HEK293 (cell line): ENCODE results near the gene NAGLU.

Source experiments
- CTCF ChIA-PET: fragments of 350-600 bp; formaldehyde crosslinking; extraction: SDS; loops from one replicate; lab custom pipeline; 2021; ENCODE audit warnings: antibody characterized with exemption; lab: Yijun Ruan, JAX
- POLR2A ChIA-PET: fragments of 300-600 bp; formaldehyde crosslinking; extraction: SDS; loops from one replicate; lab custom pipeline; 2020; ENCODE audit warnings: antibody characterized with exemption, inconsistent platforms; lab: Yijun Ruan, JAX
- H3K27ac ChIP-seq: fragments of 200-500 bp; sonication (Bioruptor generic); 2 replicates; pipeline ENCODE4 v1.5.1; 2014; ENCODE audit warnings: low read depth, low read length, control low read depth, inconsistent platforms; ENCODE audit errors: extremely low read depth
- H3K36me3 ChIP-seq, 2 experiments: fragments of 200-500 bp in 1 of 2; sonication (Bioruptor generic) in 1 of 2; 1 replicate in 1 of 2; 2 replicates in 1 of 2; pipeline ENCODE4 v1.5.1; 2014 to 2017; ENCODE audit warnings: inconsistent platforms in 2 of 2, low read length in 2 of 2; ENCODE audit not compliant: control insufficient read depth in 2 of 2, insufficient read depth in 1 of 2
- H3K4me1 ChIP-seq: fragments of 200-500 bp; sonication (Bioruptor generic); 2 replicates; pipeline ENCODE4 v1.5.1; 2014; ENCODE audit warnings: mild to moderate bottlenecking, low read length, inconsistent platforms; ENCODE audit not compliant: control insufficient read depth, insufficient read depth
- H3K4me3 ChIP-seq: 2 replicates; pipeline ENCODE4 v1.5.1; 2011; ENCODE audit warnings: low read depth, mild to moderate bottlenecking, control low read depth, low read length, moderate library complexity
- H3K9me3 ChIP-seq: fragments of 200-500 bp; sonication (Bioruptor generic); 2 replicates; pipeline ENCODE4 v1.5.1; 2014; ENCODE audit warnings: low read depth, low read length, inconsistent platforms; ENCODE audit not compliant: control insufficient read depth, insufficient read depth
- KLF16 ChIP-seq: fragments of 450-650 bp; formaldehyde crosslinking; IDR thresholded peaks from 2 replicates; pipeline ENCODE4 v1.5.1; 2017; ENCODE audit warnings: missing biosample characterization, missing genetic modification characterization
- SETDB1 ChIP-seq: IDR thresholded peaks from one replicate; pipeline ENCODE4 v1.6.1; 2017; ENCODE audit warnings: mild to moderate bottlenecking, low read length, moderate library complexity, mixed read lengths; ENCODE audit not compliant: insufficient read length
- ZIC2 ChIP-seq: fragments of 450-650 bp; formaldehyde crosslinking; IDR thresholded peaks from 2 replicates; pipeline ENCODE4 v1.5.1; 2016; ENCODE audit warnings: missing biosample characterization, missing genetic modification characterization
- ZNF2 ChIP-seq: fragments of 450-650 bp; formaldehyde crosslinking; IDR thresholded peaks from 2 replicates; pipeline ENCODE4 v1.5.1; 2016; ENCODE audit warnings: missing biosample characterization, missing genetic modification characterization
- ZNF426 ChIP-seq: fragments of 450-650 bp; formaldehyde crosslinking; IDR thresholded peaks from 2 replicates; pipeline ENCODE4 v1.5.1; 2017; ENCODE audit warnings: missing biosample characterization, missing genetic modification characterization, mild to moderate bottlenecking, inconsistent platforms, moderate library complexity
- ZNF560 ChIP-seq: fragments of 450-650 bp; formaldehyde crosslinking; IDR thresholded peaks from 2 replicates; pipeline ENCODE4 v1.5.1; 2017; ENCODE audit warnings: missing biosample characterization, missing genetic modification characterization, borderline replicate concordance
- ZNF600 ChIP-seq: fragments of 450-650 bp; formaldehyde crosslinking; IDR thresholded peaks from 2 replicates; pipeline ENCODE4 v1.5.1; 2016; ENCODE audit warnings: missing biosample characterization, missing genetic modification characterization
- ZNF785 ChIP-seq: fragments of 450-650 bp; formaldehyde crosslinking; IDR thresholded peaks from 2 replicates; pipeline ENCODE4 v1.5.1; 2016; ENCODE audit warnings: missing biosample characterization, missing genetic modification characterization
- TF ChIP-seq, protein P1 (sequence below): fragments of 450-650 bp; formaldehyde crosslinking; IDR thresholded peaks from 2 replicates; pipeline ENCODE4 v1.5.1; 2017; ENCODE audit warnings: missing biosample characterization, missing genetic modification characterization
- TF ChIP-seq, protein P2 (sequence below): fragments of 450-650 bp; formaldehyde crosslinking; IDR thresholded peaks from 2 replicates; pipeline ENCODE4 v1.5.1; 2016; ENCODE audit warnings: missing biosample characterization, missing genetic modification characterization
- TF ChIP-seq, protein P3 (sequence below): fragments of 450-650 bp; formaldehyde crosslinking; IDR thresholded peaks from 2 replicates; pipeline ENCODE4 v1.5.1; 2016; ENCODE audit warnings: missing biosample characterization, missing genetic modification characterization, low read depth
- TF ChIP-seq, protein P4 (sequence below): fragments of 450-650 bp; formaldehyde crosslinking; optimal IDR thresholded peaks from 2 replicates; pipeline ENCODE3; 2016; ENCODE audit warnings: missing biosample characterization, mild to moderate bottlenecking, missing genetic modification characterization

The NAGLU gene

DNA sequence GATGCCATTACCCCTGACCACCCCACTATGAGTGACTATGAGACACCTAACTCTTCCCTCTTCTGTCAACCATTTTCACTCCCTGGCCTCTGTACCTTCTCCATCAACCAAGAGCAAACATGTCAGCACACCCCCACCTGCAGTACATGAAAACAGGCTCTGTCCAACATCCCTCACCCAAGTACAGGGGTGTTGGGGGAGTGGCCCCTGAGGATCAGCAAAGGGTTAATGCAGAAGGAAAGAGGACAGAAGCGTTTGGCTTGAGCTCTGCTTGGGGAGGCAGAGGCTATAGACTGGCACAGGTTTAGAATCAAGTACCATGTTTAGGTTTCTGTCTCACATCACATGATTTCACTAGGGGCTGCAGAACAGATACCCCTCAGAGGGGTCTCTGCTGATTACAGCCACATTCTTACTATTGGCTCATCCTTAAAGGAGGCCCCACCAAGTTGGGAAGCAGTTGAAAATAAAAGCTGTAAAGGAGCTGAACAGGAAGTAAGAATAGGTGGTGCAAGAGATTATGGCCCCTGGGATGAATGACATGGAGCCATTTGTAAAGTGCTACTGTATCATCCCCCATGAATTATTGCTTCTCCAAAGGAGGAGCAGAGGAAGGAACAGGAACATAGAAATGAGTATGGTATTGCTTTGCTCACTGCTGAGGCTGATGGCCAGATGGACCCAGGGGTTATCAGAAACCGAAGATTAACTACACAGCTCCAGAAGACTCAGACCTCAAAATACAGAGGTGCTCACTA lies 43.9 kb downstream of the NAGLU start:
- POLR2A ChIA-PET = interaction anchor here (0.6 to 5.0 kb wide), 4 partner anchors 14 to 262 kb away, joined by 3 to 48 read pairs (median 22); partner anchors contain the start of genes MLX, RETREG3 and TUBG1
- H3K36me3 ChIP-seq = peaks cover 29 to 75% of the 10 kb centered on the region in 2 experiments
- H3K4me1 ChIP-seq = peaks cover 4% of the 10 kb centered on the region
- H3K9me3 ChIP-seq = no peaks in the 10 kb centered on the region
- CTCF ChIA-PET = interaction anchor here (0.6 to 7.4 kb wide), 6 partner anchors 29 to 181 kb away, joined by 4 to 112 read pairs (median 8); partner anchors contain the start of genes CCR10, RAMP2, RETREG3 and TUBG1
- H3K4me3 ChIP-seq = no peak overlapping the region
- H3K27ac ChIP-seq = no peak overlapping the region
- TF ChIP-seq, protein P1, sequence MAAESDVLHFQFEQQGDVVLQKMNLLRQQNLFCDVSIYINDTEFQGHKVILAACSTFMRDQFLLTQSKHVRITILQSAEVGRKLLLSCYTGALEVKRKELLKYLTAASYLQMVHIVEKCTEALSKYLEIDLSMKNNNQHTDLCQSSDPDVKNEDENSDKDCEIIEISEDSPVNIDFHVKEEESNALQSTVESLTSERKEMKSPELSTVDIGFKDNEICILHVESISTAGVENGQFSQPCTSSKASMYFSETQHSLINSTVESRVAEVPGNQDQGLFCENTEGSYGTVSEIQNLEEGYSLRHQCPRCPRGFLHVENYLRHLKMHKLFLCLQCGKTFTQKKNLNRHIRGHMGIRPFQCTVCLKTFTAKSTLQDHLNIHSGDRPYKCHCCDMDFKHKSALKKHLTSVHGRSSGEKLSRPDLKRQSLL (tag by site-specific recombination) = peak; percentile 17; the same call in 1 of the 2 replicates
- TF ChIP-seq ZNF426 (tag by site-specific recombination) = no peak
- TF ChIP-seq, protein P2, sequence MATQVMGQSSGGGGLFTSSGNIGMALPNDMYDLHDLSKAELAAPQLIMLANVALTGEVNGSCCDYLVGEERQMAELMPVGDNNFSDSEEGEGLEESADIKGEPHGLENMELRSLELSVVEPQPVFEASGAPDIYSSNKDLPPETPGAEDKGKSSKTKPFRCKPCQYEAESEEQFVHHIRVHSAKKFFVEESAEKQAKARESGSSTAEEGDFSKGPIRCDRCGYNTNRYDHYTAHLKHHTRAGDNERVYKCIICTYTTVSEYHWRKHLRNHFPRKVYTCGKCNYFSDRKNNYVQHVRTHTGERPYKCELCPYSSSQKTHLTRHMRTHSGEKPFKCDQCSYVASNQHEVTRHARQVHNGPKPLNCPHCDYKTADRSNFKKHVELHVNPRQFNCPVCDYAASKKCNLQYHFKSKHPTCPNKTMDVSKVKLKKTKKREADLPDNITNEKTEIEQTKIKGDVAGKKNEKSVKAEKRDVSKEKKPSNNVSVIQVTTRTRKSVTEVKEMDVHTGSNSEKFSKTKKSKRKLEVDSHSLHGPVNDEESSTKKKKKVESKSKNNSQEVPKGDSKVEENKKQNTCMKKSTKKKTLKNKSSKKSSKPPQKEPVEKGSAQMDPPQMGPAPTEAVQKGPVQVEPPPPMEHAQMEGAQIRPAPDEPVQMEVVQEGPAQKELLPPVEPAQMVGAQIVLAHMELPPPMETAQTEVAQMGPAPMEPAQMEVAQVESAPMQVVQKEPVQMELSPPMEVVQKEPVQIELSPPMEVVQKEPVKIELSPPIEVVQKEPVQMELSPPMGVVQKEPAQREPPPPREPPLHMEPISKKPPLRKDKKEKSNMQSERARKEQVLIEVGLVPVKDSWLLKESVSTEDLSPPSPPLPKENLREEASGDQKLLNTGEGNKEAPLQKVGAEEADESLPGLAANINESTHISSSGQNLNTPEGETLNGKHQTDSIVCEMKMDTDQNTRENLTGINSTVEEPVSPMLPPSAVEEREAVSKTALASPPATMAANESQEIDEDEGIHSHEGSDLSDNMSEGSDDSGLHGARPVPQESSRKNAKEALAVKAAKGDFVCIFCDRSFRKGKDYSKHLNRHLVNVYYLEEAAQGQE (tag by site-specific recombination) = peak; percentile 65; the same call in 1 of the 2 replicates

DNA sequence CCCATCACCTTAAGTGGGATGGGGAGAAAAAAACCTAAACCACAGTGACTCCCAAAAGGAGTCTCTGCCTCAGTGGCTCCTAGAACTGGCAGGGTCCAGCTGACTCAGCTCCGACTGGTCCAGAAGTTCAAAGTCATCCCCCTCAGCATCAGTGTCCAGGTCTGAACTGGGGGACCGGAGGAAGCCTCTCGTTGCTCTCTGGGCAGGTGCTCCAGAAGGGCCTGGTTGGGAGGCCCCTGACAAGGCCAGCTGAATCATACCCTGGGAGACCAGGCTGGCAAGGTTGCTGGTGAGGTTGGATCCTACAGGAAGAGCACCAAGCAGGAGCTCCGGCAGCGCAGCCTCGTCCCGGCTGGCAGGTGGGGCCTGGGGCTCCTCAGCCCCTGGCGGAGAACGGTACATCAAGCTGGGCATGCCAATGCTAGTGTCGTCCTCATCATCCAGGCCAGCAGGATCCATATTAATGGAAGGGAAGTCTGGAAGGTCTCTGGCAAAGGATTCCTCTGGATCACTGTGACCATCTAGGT lies 45.8 kb downstream of the NAGLU start:
- Histone ChIP-seq H3K9me3 (no peaks in the 10 kb centered on the region), H3K4me3 (no peak overlapping the region), H3K27ac (no peak overlapping the region), H3K4me1 (no peaks in the 10 kb centered on the region), H3K36me3 (peaks cover 23 to 77% of the 10 kb centered on the region in 2 experiments)
- TF ChIP-seq KLF16 (tag by site-specific recombination) (no peak), ZNF785 (tag by site-specific recombination) (no peak), SETDB1 (no peak), ZNF600 (tag by site-specific recombination) (peak; percentile 48)
- POLR2A ChIA-PET = interaction anchor here (0.5 kb wide), 1 partner anchor 23 kb away, joined by 3 read pairs; no protein-coding TSS in a partner anchor
- CTCF ChIA-PET = interaction anchor here (0.8 to 7.4 kb wide), 3 partner anchors 37 to 179 kb away, joined by 4 to 112 read pairs (median 4); partner anchors contain the start of gene RAMP2

DNA sequence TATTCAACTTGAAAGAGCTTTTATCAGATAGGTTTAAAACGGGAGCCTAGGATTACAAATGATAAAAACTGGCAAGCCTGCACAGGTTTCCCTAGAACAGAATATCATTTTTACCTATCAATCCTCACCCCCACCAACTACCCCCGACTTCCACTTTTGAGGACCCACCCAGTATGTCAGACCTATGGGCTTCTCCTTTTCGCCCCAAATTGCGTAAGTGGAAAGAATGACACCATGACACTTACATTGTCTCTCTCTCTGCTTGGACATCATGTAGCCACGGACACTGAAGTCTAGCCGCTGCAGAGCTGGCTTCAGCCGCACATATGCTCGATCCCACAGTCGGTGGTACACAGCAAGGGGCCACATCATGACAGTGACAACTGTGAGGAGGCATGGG lies 48.8 kb downstream of the NAGLU start:
- peaks cover 39 to 97% of the 10 kb centered on the region in 2 experiments for H3K36me3 ChIP-seq
- CTCF ChIA-PET = no interaction called here
- H3K9me3 ChIP-seq = no peaks in the 10 kb centered on the region
- H3K27ac ChIP-seq = no peak overlapping the region
- no peak for TF ChIP-seq ZNF2
- TF ChIP-seq, protein P3, sequence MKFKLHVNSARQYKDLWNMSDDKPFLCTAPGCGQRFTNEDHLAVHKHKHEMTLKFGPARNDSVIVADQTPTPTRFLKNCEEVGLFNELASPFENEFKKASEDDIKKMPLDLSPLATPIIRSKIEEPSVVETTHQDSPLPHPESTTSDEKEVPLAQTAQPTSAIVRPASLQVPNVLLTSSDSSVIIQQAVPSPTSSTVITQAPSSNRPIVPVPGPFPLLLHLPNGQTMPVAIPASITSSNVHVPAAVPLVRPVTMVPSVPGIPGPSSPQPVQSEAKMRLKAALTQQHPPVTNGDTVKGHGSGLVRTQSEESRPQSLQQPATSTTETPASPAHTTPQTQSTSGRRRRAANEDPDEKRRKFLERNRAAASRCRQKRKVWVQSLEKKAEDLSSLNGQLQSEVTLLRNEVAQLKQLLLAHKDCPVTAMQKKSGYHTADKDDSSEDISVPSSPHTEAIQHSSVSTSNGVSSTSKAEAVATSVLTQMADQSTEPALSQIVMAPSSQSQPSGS (tag by site-specific recombination) = no peak
- 0 out of 2 replicates have a peak, but pooled peaks have one; percentile 7 for TF ChIP-seq ZIC2 (tag by site-specific recombination)
- no peak for TF ChIP-seq ZNF560 (tag by site-specific recombination)
- TF ChIP-seq, protein P4, sequence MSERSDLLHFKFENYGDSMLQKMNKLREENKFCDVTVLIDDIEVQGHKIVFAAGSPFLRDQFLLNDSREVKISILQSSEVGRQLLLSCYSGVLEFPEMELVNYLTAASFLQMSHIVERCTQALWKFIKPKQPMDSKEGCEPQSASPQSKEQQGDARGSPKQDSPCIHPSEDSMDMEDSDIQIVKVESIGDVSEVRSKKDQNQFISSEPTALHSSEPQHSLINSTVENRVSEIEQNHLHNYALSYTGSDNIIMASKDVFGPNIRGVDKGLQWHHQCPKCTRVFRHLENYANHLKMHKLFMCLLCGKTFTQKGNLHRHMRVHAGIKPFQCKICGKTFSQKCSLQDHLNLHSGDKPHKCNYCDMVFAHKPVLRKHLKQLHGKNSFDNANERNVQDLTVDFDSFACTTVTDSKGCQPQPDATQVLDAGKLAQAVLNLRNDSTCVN (tag by site-specific recombination) = no peak
- POLR2A ChIA-PET = interaction anchor here (0.6 kb wide), 1 partner anchor 72 kb away, joined by 4 read pairs; no protein-coding TSS in a partner anchor
- no peak overlapping the region for H3K4me3 ChIP-seq
- H3K4me1 ChIP-seq = no peaks in the 10 kb centered on the region
